Astrocyte (in vitro differentiated cells and primary cell): Measurements from ENCODE around the gene FMN2. TPM values are rescaled to one million over a fixed set of nuclear protein-coding genes. Genes with fewer than 3 reads are reported as not detected.

Source experiments
- DNase-seq: peaks from one replicate; pipeline ENCODE4 v3.0.0-alpha.2; 2010; ENCODE audit warnings: low read depth
- FAIRE-seq: peaks from 2 replicates; lab custom pipeline; 2011; peaks lifted over from hg19 to GRCh38; lab: Jason Lieb, UNC
- H2AFZ ChIP-seq: 2 replicates; pipeline ENCODE4 v1.6.0; 2012; ENCODE audit warnings: low read depth, low read length, inconsistent platforms
- H3K27ac ChIP-seq: 2 replicates; pipeline ENCODE4 v1.5.1; 2011; ENCODE audit warnings: low read depth, low read length, inconsistent platforms
- H3K27me3 ChIP-seq: 2 replicates; pipeline ENCODE4 v1.6.0; 2011; ENCODE audit warnings: low read length, inconsistent platforms; ENCODE audit not compliant: insufficient read depth
- H3K36me3 ChIP-seq: 2 replicates; pipeline ENCODE4 v1.5.1; 2011; ENCODE audit warnings: low read length, inconsistent platforms; ENCODE audit not compliant: insufficient read depth
- H3K4me1 ChIP-seq: 2 replicates; pipeline ENCODE4 v1.5.1; 2011; ENCODE audit warnings: low read length, inconsistent platforms; ENCODE audit not compliant: insufficient read depth
- H3K4me2 ChIP-seq: 2 replicates; pipeline ENCODE4 v1.6.0; 2012; ENCODE audit warnings: low read length, inconsistent platforms
- H3K4me3 ChIP-seq: 2 replicates; pipeline ENCODE4 v1.5.1; 2011; ENCODE audit warnings: low read depth, mild to moderate bottlenecking, low read length, inconsistent platforms; ENCODE audit not compliant: insufficient read depth
- H3K79me2 ChIP-seq: 2 replicates; pipeline ENCODE4 v1.6.0; 2012; ENCODE audit warnings: mild to moderate bottlenecking, low read length, inconsistent platforms; ENCODE audit not compliant: insufficient read depth
- H3K9ac ChIP-seq: 2 replicates; pipeline ENCODE4 v1.6.0; 2012; ENCODE audit warnings: mild to moderate bottlenecking, low read length, inconsistent platforms
- H3K9me3 ChIP-seq: 2 replicates; pipeline ENCODE4 v1.5.1; 2012; ENCODE audit warnings: low read depth, mild to moderate bottlenecking, low read length, inconsistent platforms; ENCODE audit not compliant: insufficient read depth
- H4K20me1 ChIP-seq: 2 replicates; pipeline ENCODE4 v1.6.0; 2012; ENCODE audit warnings: low read length, inconsistent platforms; ENCODE audit not compliant: insufficient read depth
- H3K27ac Mint-ChIP-seq: one replicate; pipeline ENCODE4 v1.8.0; 2021; ENCODE audit warnings: mild to moderate bottlenecking, mixed read lengths; ENCODE audit not compliant: unreplicated experiment
- H3K27me3 Mint-ChIP-seq: one replicate; pipeline ENCODE4 v1.8.0; 2021; ENCODE audit warnings: low read depth, mixed read lengths; ENCODE audit not compliant: unreplicated experiment
- H3K36me3 Mint-ChIP-seq: one replicate; pipeline ENCODE4 v1.8.0; 2021; ENCODE audit warnings: low read depth, mixed read lengths; ENCODE audit not compliant: unreplicated experiment
- H3K4me1 Mint-ChIP-seq: one replicate; pipeline ENCODE4 v1.8.0; 2021; ENCODE audit warnings: low read depth, mixed read lengths; ENCODE audit not compliant: unreplicated experiment
- H3K4me3 Mint-ChIP-seq: one replicate; pipeline ENCODE4 v1.8.0; 2021; ENCODE audit warnings: mild to moderate bottlenecking, moderate library complexity, mixed read lengths; ENCODE audit not compliant: unreplicated experiment
- H3K9me3 Mint-ChIP-seq: one replicate; pipeline ENCODE4 v1.8.0; 2021; ENCODE audit warnings: mild to moderate bottlenecking, mixed read lengths; ENCODE audit not compliant: unreplicated experiment
- EZH2 ChIP-seq: IDR thresholded peaks from 2 replicates; pipeline ENCODE4 v1.6.1; 2012; ENCODE audit warnings: mild to moderate bottlenecking, low read length, inconsistent platforms; ENCODE audit not compliant: insufficient read depth
- total RNA-seq: library from RNA; stranded (reverse); gene quantifications from 2 replicates; pipeline ENCODE4 v1.2.1, GENCODE V29; 2021
- TF ChIP-seq, protein P1 (sequence below): IDR thresholded peaks from 2 replicates; pipeline ENCODE4 v1.5.1; 2011; ENCODE audit warnings: low read depth, mild to moderate bottlenecking, inconsistent platforms, low read length, moderate library complexity; ENCODE audit not compliant: insufficient read depth

Gene FMN2
- total RNA-seq, 1 donor from 2014 or later = 2.4 TPM

DNA sequence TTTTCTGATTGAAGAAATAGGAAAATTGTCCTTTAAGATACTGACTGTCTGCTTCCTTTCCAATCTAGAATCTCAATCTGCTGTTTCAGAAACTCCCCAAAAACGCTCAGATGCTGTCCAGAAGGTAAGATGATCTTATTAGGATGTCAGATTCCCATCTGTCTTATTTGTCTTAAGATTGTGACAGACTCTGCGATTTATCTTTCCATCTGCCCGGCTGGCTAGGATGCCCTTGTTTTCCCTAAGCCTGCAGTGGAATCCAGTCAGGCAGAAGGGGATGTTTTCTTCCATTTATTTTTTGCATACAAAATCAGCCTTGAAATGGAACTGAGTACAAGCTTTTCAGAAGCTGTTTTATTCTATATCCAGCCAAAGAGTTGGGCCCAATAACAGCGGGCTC, 96.5 kb downstream of the FMN2 start:
- H3K9ac ChIP-seq = no peak overlapping the region
- Mint-ChIP-seq H3K27me3 (peaks cover 5% of the 10 kb centered on the region), H3K27ac (no peak overlapping the region), H3K4me1 (no peaks in the 10 kb centered on the region), H3K9me3 (no peaks in the 10 kb centered on the region), H3K4me3 (no peak overlapping the region), H3K36me3 (no peaks in the 10 kb centered on the region)
- TF ChIP-seq, protein P1, sequence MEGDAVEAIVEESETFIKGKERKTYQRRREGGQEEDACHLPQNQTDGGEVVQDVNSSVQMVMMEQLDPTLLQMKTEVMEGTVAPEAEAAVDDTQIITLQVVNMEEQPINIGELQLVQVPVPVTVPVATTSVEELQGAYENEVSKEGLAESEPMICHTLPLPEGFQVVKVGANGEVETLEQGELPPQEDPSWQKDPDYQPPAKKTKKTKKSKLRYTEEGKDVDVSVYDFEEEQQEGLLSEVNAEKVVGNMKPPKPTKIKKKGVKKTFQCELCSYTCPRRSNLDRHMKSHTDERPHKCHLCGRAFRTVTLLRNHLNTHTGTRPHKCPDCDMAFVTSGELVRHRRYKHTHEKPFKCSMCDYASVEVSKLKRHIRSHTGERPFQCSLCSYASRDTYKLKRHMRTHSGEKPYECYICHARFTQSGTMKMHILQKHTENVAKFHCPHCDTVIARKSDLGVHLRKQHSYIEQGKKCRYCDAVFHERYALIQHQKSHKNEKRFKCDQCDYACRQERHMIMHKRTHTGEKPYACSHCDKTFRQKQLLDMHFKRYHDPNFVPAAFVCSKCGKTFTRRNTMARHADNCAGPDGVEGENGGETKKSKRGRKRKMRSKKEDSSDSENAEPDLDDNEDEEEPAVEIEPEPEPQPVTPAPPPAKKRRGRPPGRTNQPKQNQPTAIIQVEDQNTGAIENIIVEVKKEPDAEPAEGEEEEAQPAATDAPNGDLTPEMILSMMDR = no peak
- no peak for TF ChIP-seq EZH2
- H3K4me1 ChIP-seq = no peaks in the 10 kb centered on the region
- H3K79me2 ChIP-seq = no peaks in the 10 kb centered on the region
- no peak overlapping the region for H2AFZ ChIP-seq
- no peak overlapping the region for H3K27ac ChIP-seq
- FAIRE-seq = no peak
- no peak overlapping the region for H3K4me3 ChIP-seq
- H3K36me3 ChIP-seq = no peaks in the 10 kb centered on the region
- no peaks in the 10 kb centered on the region for H4K20me1 ChIP-seq
- no peak overlapping the region for H3K4me2 ChIP-seq
- no peaks in the 10 kb centered on the region for H3K27me3 ChIP-seq
- no peaks in the 10 kb centered on the region for H3K9me3 ChIP-seq
- DNase-seq = no peak

DNA sequence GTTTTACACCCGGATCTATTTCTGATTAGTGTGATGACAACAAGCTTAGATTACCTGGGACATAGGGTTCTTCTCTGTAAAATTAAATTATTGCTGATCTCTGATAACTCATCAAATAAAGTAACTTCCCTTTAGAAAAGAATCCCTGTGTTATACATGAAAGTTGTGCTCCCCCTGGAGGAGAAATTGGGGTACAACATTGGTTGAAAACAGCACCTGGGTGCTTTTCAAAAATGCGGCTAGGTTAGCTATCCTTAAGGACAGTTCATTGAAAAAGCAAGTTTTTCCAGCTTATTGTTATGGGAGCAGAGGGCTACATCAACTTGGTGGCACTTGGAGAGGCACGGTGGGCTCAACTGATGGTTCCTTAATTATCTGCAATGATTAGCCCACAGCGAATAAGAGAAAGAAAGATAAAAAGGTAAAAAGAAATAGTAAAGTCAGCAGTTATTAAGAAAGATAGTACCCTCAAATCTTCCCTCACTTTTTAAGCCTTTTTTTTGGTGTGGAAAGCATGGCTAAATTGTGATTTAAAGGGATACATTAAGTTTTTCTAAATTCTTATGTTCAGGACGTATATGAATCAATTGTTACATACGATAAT, 97.8 kb downstream of the FMN2 start:
- H3K4me2 ChIP-seq = no peak overlapping the region
- DNase-seq = no peak
- no peak overlapping the region for H3K4me3 ChIP-seq
- peaks cover 5% of the 10 kb centered on the region for H3K27me3 Mint-ChIP-seq
- H4K20me1 ChIP-seq = no peaks in the 10 kb centered on the region
- no peak overlapping the region for H3K9ac ChIP-seq
- no peaks in the 10 kb centered on the region for H3K9me3 ChIP-seq
- no peaks in the 10 kb centered on the region for H3K36me3 ChIP-seq
- H3K4me1 ChIP-seq = peaks cover 2% of the 10 kb centered on the region
- no peaks in the 10 kb centered on the region for H3K36me3 Mint-ChIP-seq
- no peaks in the 10 kb centered on the region for H3K9me3 Mint-ChIP-seq
- TF ChIP-seq EZH2 = no peak
- TF ChIP-seq, protein P1 = peak; percentile 81
- no peak overlapping the region for H3K27ac Mint-ChIP-seq
- no peak overlapping the region for H3K4me3 Mint-ChIP-seq
- peak; percentile 13 for FAIRE-seq
- H3K27me3 ChIP-seq = no peaks in the 10 kb centered on the region
- H3K27ac ChIP-seq = no peak overlapping the region
- H2AFZ ChIP-seq = no peak overlapping the region
- H3K4me1 Mint-ChIP-seq = no peaks in the 10 kb centered on the region
- no peaks in the 10 kb centered on the region for H3K79me2 ChIP-seq

DNA sequence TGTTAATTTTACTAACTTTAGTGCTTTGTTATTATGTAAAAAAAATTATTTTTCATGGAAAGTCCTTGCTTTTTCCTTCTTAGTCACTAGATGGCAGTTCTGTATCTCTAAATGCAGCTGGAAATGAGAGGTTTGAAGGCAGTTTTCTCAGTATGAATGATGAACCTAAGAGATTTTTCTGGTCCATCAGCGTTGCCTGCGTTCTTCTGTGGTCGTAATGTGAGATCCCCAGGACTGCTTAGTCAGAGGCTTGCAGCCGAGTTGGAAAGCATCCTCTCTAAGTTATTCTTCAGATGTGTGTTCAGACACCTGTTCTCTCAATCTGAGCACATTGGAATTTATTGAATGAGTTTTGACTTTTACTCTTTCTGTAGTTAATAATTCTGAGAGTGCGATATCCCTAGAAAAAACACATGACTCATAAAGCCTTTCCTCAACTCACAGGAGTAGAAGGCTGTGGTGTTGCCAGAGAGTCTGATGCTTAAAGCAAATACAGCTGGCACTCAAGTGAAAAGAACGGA, 99.3 kb downstream of the FMN2 start:
- peak; percentile 100 for DNase-seq
- Histone ChIP-seq H3K9ac (no peak overlapping the region), H3K27ac (no peak overlapping the region), H3K79me2 (no peaks in the 10 kb centered on the region), H3K9me3 (no peaks in the 10 kb centered on the region), H3K27me3 (no peaks in the 10 kb centered on the region), H3K4me1 (peaks cover 2% of the 10 kb centered on the region), H3K4me3 (no peak overlapping the region), H3K36me3 (no peaks in the 10 kb centered on the region), H4K20me1 (no peaks in the 10 kb centered on the region), H2AFZ (no peak overlapping the region), H3K4me2 (peak overlapping the region; percentile 18)
- peak; percentile 81 for FAIRE-seq
- Mint-ChIP-seq H3K9me3 (no peaks in the 10 kb centered on the region), H3K4me1 (no peaks in the 10 kb centered on the region), H3K27ac (no peak overlapping the region), H3K27me3 (no peaks in the 10 kb centered on the region), H3K4me3 (no peak overlapping the region), H3K36me3 (no peaks in the 10 kb centered on the region)
- TF ChIP-seq, protein P1 = peak; percentile 74
- no peak for TF ChIP-seq EZH2
